ENCODE data around the gene TTLL7. TPM values are rescaled to one million over a fixed set of nuclear protein-coding genes. Genes with fewer than 3 reads are reported as not detected.
"Not testable (repeated sequence)": the region's sequence is repeated elsewhere in the genome, so short reads cannot be mapped to it uniquely, and the experiment has no call there.

Gene TTLL7
- total RNA-seq, 2 experiments from 2014 or later = not detected

GRCh38 chr1:83990734-83991133, 8.2 kb downstream of the TTLL7 start:
- H3K36me3 Mint-ChIP-seq (ENCODE audit: low read depth) = no peaks in the 10 kb centered on the region
- no peak overlapping the region for H3K4me3 Mint-ChIP-seq
- H3K27me3 Mint-ChIP-seq (ENCODE audit: low read depth) = peaks cover 27% of the 10 kb centered on the region
- H3K27ac Mint-ChIP-seq = no peak overlapping the region
- H3K4me1 Mint-ChIP-seq (ENCODE audit: low read depth) = no peaks in the 10 kb centered on the region
- peaks cover 6% of the 10 kb centered on the region for H3K9me3 Mint-ChIP-seq
- CTCF ChIA-PET = no interaction called here
- intact Hi-C loops (cut with micrococcal nuclease) = no loop called here
- DNase-seq = no peak

- Mint-ChIP-seq H3K9me3 (peaks cover 6% of the 10 kb centered on the region), H3K27ac (no peak overlapping the region), H3K4me3 (no peak overlapping the region), H3K27me3 (ENCODE audit: low read depth) (peaks cover 13% of the 10 kb centered on the region), H3K36me3 (ENCODE audit: low read depth) (no peaks in the 10 kb centered on the region), H3K4me1 (ENCODE audit: low read depth) (no peaks in the 10 kb centered on the region)
- CTCF ChIA-PET = no interaction called here
- DNase-seq = no peak
- intact Hi-C loops (cut with micrococcal nuclease) = no loop called here
Observed at GRCh38 chr1:83985048-83985447, 13.9 kb downstream of the TTLL7 start.

DNA sequence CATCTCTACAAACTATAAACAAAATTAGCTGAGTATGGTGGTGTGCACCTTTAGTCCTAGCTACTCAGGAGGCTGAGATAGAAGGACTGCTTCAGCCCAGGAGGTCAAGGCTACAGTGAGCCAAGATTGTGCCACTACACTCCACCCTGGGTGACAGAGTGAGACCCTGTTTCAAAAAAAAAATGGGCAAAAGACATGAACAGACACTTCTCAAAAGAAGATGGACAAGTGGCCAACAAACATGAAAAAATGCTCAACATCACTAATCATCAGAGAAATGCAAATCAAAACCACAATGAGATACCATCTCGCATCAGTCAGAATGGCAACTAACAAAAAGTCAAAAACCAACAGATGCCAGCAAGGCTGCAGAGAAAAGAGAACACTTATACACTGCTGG, 15.0 kb downstream of the TTLL7 start:
- intact Hi-C loops (cut with micrococcal nuclease); DNase-seq; H3K9me3 Mint-ChIP-seq; H3K27ac Mint-ChIP-seq; H3K36me3 Mint-ChIP-seq (ENCODE audit: low read depth); H3K4me1 Mint-ChIP-seq (ENCODE audit: low read depth); H3K4me3 Mint-ChIP-seq; CTCF ChIA-PET: not testable (repeated sequence)
- peaks cover 11% of the 10 kb centered on the region for H3K27me3 Mint-ChIP-seq (ENCODE audit: low read depth)

DNA sequence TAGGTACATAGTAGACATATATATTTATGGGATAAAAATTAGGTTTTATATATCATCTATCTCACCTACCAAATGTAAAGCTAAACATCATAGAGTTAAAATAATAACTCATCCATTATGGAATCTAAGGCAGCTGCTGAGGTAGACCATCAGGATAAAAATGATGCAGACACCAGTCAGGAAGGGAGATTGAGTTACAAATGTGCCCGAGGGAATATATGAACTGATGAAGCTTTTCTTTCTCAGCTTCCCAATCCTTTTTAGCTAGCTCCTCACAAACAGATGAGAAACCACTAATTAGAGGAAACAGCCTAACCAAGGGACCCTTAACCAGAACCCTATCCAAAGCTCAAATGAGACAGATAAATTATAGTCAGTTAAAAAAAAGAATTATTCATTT, 20.9 kb downstream of the TTLL7 start:
- no peak overlapping the region for H3K4me3 Mint-ChIP-seq
- CTCF ChIA-PET = no interaction called here
- DNase-seq = no peak
- no peaks in the 10 kb centered on the region for H3K36me3 Mint-ChIP-seq (ENCODE audit: low read depth)
- no peak overlapping the region for H3K27ac Mint-ChIP-seq
- no peaks in the 10 kb centered on the region for H3K9me3 Mint-ChIP-seq
- intact Hi-C loops (cut with micrococcal nuclease) = no loop called here
- no peaks in the 10 kb centered on the region for H3K4me1 Mint-ChIP-seq (ENCODE audit: low read depth)
- peaks cover 4% of the 10 kb centered on the region for H3K27me3 Mint-ChIP-seq (ENCODE audit: low read depth)

DNA sequence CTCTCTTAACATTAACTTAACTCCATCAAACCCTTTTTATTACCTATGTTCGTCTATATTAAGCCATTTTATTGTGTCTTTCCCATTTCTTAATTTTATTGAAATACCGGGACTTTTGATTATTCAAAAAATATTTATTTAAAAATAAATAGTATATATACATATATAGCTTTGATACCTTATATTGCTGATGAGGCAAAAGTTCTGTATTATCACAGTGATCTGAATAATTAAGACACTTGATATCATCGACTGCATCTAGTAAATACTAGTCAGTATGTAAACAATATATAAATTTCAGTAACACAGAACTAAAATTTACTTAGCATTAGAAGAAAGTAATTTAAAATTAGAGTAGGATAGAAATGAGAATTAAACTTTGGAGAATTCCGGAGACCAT, 22.0 kb downstream of the TTLL7 start:
- H3K27me3 Mint-ChIP-seq (ENCODE audit: low read depth) = no peaks in the 10 kb centered on the region
- no peak overlapping the region for H3K4me3 Mint-ChIP-seq
- CTCF ChIA-PET = no interaction called here

DNA sequence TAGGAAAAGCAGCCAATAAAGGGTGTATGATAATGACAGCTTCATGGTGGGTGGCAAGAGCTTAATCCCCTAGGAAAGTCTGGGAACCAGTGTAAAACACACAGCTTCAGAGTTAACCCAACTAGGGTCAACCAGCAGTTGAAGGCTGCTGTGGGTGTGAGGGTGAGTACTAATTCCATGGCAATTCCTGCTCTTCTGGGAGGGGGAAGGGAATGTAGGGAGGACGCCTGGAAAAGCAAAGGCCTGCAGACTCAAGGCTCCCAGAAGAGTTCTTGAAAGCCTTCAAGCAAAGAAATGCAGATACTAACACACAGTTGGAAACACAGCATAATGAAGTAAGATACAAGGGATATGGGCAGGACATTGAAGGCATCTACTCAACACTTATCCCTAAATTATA, 28.1 kb downstream of the TTLL7 start:
- DNase-seq = no peak
- Mint-ChIP-seq H3K27me3 (ENCODE audit: low read depth) (peaks cover 2% of the 10 kb centered on the region), H3K36me3 (ENCODE audit: low read depth) (no peaks in the 10 kb centered on the region), H3K4me1 (ENCODE audit: low read depth) (no peaks in the 10 kb centered on the region), H3K4me3 (no peak overlapping the region), H3K27ac (no peak overlapping the region), H3K9me3 (no peaks in the 10 kb centered on the region)
- CTCF ChIA-PET = no interaction called here
- intact Hi-C loops (cut with micrococcal nuclease) = no loop called here

More for the DNA sequence above, 22.0 kb downstream of the TTLL7 start:
- Mint-ChIP-seq H3K36me3 (ENCODE audit: low read depth) (no peaks in the 10 kb centered on the region), H3K4me1 (ENCODE audit: low read depth) (no peaks in the 10 kb centered on the region), H3K27ac (no peak overlapping the region), H3K9me3 (no peaks in the 10 kb centered on the region)
- DNase-seq = no peak
- intact Hi-C loops (cut with micrococcal nuclease) = no loop called here

DNA sequence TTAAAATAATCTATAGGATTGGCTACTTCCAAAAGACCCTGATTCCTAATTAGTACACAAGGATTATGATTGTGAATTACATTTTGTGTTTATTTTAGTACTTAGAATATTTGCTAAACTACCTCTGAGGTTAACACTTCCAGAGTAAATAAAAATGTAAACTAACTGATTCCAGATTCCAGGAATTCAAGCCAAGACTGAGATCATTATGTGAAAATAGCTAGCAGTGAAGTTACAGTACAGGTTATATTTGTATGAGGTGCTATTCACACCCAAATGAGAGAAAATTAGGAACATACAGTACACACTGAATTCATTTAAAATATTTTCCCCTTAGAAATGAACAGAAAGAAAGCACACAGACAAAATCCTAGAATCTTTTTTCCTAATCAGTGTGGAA, 28.8 kb downstream of the TTLL7 start:
- H3K4me3 Mint-ChIP-seq = no peak overlapping the region
- CTCF ChIA-PET = no interaction called here
- no peaks in the 10 kb centered on the region for H3K4me1 Mint-ChIP-seq (ENCODE audit: low read depth)
- intact Hi-C loops (cut with micrococcal nuclease) = no loop called here
- H3K27ac Mint-ChIP-seq = no peak overlapping the region
- no peak for DNase-seq
- H3K36me3 Mint-ChIP-seq (ENCODE audit: low read depth) = no peaks in the 10 kb centered on the region
- H3K27me3 Mint-ChIP-seq (ENCODE audit: low read depth) = peaks cover 2% of the 10 kb centered on the region
- no peaks in the 10 kb centered on the region for H3K9me3 Mint-ChIP-seq

- no peak for DNase-seq
- Mint-ChIP-seq H3K36me3 (ENCODE audit: low read depth) (no peaks in the 10 kb centered on the region), H3K9me3 (no peaks in the 10 kb centered on the region), H3K27me3 (ENCODE audit: low read depth) (peaks cover 2% of the 10 kb centered on the region), H3K27ac (no peak overlapping the region), H3K4me3 (no peak overlapping the region), H3K4me1 (ENCODE audit: low read depth) (no peaks in the 10 kb centered on the region)
- CTCF ChIA-PET = interaction anchor here (1.0 kb wide), 1 partner anchor 22 kb away, joined by 3 read pairs; no protein-coding TSS in a partner anchor
- intact Hi-C loops (cut with micrococcal nuclease) = no loop called here
Observed at GRCh38 chr1:83967336-83967735, 31.6 kb downstream of the TTLL7 start.

DNA sequence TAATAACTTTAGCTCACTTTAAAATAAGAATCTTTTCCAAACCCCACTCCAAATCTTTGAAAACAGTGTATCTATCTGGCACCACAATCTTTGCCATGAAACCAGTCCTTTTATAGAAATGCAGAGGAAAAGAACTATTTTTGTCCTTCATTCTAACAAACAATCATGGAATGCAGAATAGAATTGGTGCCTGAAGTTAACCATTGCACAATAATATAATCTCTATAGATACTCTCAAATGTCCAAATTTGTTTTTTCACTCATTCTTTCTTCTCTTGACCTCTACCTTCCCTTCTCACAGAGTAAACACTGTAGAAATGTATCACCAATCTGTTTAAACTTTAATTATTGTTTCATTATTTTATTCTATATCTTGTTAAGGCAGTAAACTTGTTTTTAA, 34.8 kb downstream of the TTLL7 start:
- Mint-ChIP-seq H3K27me3 (ENCODE audit: low read depth) (peaks cover 2% of the 10 kb centered on the region), H3K4me1 (ENCODE audit: low read depth) (no peaks in the 10 kb centered on the region), H3K27ac (no peak overlapping the region), H3K4me3 (no peak overlapping the region), H3K36me3 (ENCODE audit: low read depth) (no peaks in the 10 kb centered on the region), H3K9me3 (no peaks in the 10 kb centered on the region)
- CTCF ChIA-PET = no interaction called here
- DNase-seq = no peak
- intact Hi-C loops (cut with micrococcal nuclease) = no loop called here

DNA sequence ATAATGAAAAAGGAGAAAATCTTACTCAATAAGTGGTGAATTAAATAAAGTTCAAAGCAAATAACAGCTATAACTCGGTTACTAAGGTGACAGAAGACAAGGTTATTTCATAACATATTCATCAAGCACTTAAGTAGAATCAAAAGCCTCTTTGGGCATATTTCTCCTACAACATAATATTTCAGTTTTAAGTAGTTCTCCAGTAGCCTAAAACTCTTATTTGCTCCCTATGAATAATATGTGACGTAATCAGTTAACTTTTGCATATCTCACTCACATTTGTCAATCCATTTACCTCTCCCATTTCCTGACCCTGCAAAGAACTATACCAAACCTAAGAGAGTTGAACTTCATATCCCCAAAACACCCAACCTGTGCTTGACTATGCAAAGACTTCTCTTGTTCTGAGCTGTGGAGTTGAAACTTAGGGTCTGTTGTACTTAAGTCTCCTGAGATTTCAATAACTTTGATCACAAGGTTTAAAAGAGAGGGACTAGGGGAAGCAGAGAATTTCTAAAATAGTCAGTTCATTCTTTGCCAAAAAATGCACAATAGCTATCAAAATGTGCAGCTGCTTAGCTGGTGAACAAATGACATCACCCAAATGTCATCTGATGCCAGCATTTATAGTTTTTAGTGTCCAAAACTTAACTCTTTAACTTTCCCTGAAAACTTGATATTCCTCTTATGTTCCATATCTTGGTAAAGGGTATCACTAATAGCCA, 37.2 kb downstream of the TTLL7 start:
- H3K27me3 Mint-ChIP-seq (ENCODE audit: low read depth) = no peaks in the 10 kb centered on the region
- no peak overlapping the region for H3K27ac Mint-ChIP-seq
- H3K9me3 Mint-ChIP-seq = no peaks in the 10 kb centered on the region
- no peak overlapping the region for H3K4me3 Mint-ChIP-seq
- intact Hi-C loops (cut with micrococcal nuclease) = no loop called here
- CTCF ChIA-PET = no interaction called here
- no peak for DNase-seq
- H3K4me1 Mint-ChIP-seq (ENCODE audit: low read depth) = no peaks in the 10 kb centered on the region
- H3K36me3 Mint-ChIP-seq (ENCODE audit: low read depth) = no peaks in the 10 kb centered on the region

DNA sequence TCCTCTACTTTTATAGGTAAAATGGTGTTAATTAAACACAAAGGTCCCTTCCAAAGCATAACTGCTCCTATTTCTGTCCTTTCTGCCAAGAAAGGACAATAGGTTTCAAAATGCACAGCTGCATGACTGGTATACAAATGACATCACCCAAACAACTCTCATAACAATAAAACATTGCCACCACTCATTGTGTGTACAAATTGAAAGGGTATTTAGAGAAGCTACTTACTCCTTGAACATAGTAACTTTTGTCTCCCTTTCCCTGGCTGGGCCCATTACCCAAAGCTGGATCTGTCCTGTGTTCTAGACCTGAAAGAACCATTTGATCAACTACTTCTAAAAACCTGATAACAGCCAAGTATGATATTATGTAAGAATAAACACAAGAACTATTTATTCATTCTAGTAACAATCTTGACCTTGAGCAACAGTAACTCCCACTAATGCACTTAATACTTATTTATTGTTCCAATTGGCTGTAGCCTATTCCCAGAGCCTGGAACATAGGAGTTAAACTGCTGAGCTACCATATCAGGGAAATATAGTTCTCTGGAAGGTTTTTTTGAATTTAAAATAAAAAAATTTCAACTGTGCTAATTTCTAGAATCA, 38.2 kb downstream of the TTLL7 start:
- Mint-ChIP-seq H3K4me3 (no peak overlapping the region), H3K4me1 (ENCODE audit: low read depth) (no peaks in the 10 kb centered on the region), H3K27me3 (ENCODE audit: low read depth) (peaks cover under 1% of the 10 kb centered on the region), H3K27ac (no peak overlapping the region), H3K9me3 (no peaks in the 10 kb centered on the region), H3K36me3 (ENCODE audit: low read depth) (no peaks in the 10 kb centered on the region)
- CTCF ChIA-PET = no interaction called here
- DNase-seq = no peak
- intact Hi-C loops (cut with micrococcal nuclease) = no loop called here

- DNase-seq = no peak
- Mint-ChIP-seq H3K4me1 (ENCODE audit: low read depth) (no peaks in the 10 kb centered on the region), H3K27me3 (ENCODE audit: low read depth) (peaks cover 2% of the 10 kb centered on the region), H3K27ac (no peak overlapping the region), H3K9me3 (no peaks in the 10 kb centered on the region), H3K4me3 (no peak overlapping the region), H3K36me3 (ENCODE audit: low read depth) (no peaks in the 10 kb centered on the region)
- CTCF ChIA-PET = no interaction called here
- intact Hi-C loops (cut with micrococcal nuclease) = no loop called here
Observed at GRCh38 chr1:83959824-83960498, 39.0 kb downstream of the TTLL7 start.

- no peak overlapping the region for H3K4me3 Mint-ChIP-seq
- intact Hi-C loops (cut with micrococcal nuclease) = no loop called here
- peaks cover 2% of the 10 kb centered on the region for H3K27me3 Mint-ChIP-seq (ENCODE audit: low read depth)
- H3K4me1 Mint-ChIP-seq (ENCODE audit: low read depth) = no peaks in the 10 kb centered on the region
- CTCF ChIA-PET = no interaction called here
- no peaks in the 10 kb centered on the region for H3K36me3 Mint-ChIP-seq (ENCODE audit: low read depth)
- H3K9me3 Mint-ChIP-seq = no peaks in the 10 kb centered on the region
- DNase-seq = no peak
- H3K27ac Mint-ChIP-seq = no peak overlapping the region
Observed at GRCh38 chr1:83958704-83959103, 40.2 kb downstream of the TTLL7 start.

All from activated naive CD4-positive, alpha-beta T cell treated with anti-CD3 and anti-CD28 coated beads for 36 hours (primary cell).